ENCODE results near the gene BMP3.
A peak's percentile ranks its signal among the peaks of the same experiment; 100 is the strongest.
"Not testable (repeated sequence)": the region's sequence is repeated elsewhere in the genome, so short reads cannot be mapped to it uniquely, and the experiment has no call there.

Gene BMP3, protein sequence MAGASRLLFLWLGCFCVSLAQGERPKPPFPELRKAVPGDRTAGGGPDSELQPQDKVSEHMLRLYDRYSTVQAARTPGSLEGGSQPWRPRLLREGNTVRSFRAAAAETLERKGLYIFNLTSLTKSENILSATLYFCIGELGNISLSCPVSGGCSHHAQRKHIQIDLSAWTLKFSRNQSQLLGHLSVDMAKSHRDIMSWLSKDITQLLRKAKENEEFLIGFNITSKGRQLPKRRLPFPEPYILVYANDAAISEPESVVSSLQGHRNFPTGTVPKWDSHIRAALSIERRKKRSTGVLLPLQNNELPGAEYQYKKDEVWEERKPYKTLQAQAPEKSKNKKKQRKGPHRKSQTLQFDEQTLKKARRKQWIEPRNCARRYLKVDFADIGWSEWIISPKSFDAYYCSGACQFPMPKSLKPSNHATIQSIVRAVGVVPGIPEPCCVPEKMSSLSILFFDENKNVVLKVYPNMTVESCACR

DNA sequence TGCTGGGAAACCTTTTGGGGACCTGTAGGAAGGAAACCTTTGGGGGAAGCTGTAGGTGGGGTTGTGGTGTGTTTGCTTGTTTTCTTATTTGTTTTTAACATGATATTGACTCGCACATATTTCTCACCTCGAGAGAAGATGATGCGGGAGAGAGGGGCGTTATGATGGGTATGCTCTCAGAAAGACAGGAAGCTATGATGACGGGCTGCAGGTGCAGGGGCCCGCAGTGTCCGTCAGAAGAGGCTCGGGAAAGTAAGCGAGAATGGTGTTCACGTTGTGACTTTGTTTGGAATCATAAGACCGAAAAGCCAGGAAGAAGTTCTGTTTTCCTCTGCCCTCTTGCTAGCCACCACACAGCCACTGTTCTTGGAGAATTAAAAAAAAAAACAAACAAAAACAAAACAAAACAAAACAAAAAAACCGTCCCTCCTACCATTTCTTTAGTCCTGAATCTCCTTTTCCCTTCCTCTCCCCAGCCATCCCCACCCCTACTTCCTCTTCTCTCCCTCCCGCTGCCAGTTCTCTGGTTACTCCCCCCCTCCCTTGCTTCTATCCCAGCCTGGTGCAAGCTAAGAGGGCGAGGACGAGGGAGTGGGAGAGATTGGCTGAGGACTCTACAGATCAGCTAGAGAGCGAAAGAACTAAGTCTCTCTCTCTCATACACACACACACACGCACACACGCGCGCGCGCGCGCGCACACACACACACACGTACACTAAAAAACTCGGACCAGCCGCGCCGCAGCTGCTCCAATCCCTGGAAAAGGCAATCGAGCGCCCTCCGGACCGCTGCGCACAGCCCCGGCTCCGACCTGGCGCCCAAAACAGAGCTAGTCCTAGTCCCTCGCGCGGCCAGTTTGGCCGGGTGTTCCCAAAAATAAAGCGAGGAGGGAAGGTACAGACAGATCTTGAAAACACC lies at the start of gene BMP3:
Gene BMP3, plus strand, starts transcription at position 648 of the 920 bp plus-strand sequence. CDS start 577 bp downstream, outside the sequence.
- DNase-seq = peak in 1 of 2 experiments; percentile 7

DNA sequence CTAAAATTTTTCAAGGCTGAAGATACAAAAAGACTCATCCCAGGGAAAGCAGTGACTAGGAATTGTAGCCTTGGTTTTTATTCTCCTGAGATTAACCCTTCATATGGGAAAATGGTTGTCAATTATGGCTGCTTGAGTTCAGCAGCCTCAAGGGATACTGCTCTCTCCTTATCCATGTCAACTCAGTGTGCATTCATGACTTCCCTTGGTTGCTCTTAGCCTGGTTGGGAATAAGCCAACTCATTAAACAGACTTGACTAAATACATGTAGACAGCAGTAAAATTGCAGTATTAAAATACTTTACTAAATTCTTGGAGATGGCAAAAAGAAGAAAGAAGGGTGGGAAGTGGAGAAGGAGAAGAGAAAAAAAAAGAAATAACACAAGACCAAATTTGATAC lies 44.5 kb upstream of the BMP3 start:
- DNase-seq = no peak

DNA sequence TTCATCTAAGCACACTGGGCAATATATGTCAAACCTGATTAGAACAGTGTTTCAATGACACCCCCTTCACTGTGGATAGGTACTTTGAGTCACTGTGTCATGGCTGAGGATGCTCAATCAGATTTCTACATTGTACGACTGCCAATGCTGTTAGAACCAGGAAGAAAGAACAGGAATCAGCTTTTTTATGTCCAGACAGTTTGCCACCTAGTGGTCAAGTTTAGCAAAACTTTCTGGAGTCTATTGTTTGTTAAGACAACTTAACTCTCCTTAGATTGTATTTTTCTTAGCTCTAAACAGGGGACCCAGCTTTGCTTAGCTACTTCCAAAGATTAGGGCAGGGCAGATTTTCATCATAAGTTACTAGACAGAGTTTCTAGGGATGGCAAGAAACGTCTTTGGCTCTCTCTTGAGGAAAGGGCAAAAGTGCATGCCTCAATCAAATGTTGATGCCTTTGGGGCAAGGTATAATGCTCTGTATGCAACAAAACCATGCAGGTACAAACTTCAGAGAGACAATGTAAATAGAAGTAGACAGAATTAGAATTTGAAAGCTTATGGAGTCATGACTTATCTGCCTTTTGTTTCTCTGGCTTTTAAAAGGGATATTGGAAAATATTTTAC lies 40.5 kb upstream of the BMP3 start:
- peak in 1 of 2 experiments; percentile 1 for DNase-seq

DNA sequence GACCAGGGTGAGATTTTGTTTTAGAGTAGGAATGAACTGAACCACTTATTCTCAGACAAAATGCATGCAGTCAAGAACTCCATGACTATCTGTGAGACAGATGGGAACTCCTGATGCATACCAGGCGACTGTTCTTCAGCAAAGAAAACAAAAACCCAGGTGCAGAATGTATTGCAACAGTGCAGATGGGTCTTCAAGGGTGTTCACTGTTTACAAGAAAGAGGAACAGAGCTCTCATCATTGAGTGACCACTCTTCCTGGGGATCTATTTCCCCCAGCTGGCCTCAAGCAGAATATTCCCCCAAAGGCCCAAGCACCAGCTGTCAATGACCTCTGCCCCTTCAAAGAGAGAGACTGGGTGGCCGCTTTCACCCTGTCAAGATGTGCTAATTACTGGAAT lies 39.7 kb upstream of the BMP3 start:
- no peak for DNase-seq

DNA sequence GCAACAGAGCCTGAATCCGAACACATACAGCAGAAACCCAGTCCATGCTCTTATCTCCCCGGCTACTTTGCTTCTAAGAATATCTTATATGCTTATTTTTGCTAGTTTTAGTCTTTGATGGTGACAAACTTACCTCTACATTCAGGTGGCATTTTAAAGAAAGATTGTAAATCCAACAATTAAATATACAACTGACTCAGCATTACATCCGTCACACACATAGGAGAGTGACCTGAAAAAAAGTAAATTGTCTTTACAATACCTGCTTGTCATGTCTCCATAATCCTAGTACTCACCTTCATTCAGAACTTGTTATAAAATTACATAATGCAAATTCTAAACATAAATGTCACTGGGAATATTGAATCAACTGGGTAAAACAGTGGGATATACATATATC lies 30.6 kb upstream of the BMP3 start:
- DNase-seq = no peak

DNA sequence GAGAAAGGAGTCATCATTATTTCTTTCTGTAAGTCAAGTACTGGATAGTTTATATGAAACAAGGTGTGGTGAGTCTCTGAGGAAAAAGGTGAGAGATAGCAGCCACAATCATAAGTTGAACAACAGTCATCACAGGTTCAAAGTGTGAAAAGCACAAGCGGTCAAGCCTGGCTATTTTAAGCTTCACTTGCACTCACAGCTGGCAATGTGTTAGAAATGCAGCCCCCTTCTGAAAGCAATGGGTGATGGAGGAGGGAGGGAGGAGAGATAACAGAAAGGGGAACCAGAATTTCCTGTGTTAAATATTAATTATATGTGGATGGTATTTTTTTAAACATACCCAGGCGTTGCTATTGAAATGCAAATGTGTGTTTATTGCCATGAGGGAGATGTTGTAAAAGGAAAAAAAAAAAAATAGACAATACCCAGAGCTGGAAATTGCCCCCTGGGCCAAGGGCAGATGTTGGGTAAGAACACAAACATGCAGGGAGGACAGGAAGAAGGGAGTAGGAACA lies 26.9 kb upstream of the BMP3 start:
- DNase-seq = no peak

DNA sequence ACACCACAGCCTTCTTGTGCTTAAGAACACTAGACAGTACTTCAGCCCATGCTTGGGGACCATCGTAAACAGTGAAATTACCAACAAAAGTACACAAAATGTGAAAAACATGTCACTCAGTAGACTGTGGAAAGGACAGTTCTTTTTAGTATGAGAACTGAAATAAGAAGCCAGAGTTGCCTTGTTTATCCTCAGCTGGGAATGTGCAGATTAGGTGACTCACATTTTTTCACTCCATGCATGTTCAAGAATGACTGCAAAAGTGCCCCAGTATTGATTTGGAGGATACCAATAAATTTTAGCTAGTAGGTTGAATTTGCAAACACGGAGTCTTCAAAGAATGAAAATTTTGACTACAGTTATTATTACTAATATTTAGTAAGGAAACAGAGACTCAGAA lies 23.1 kb upstream of the BMP3 start:
- DNase-seq = no peak

DNA sequence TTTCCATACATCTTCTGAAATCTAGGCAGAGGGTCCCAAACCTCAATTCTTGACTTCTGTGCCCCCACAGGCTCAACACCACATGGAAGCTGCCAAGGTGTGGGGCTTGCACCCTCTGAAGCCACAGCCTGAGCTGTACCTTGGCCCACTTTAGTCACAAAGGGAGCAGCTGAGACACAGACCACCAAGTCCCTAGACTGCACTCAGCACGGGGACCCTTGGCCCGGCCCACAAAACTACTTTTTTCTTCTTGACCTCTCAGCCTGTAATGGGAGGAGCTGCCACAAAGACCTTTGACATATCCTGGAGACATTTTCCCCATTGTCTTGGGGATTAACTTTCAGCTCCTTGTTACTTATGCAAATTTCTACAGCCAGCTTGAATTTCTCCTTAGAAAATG lies 13.9 kb upstream of the BMP3 start:
- DNase-seq = not testable (repeated sequence)

DNA sequence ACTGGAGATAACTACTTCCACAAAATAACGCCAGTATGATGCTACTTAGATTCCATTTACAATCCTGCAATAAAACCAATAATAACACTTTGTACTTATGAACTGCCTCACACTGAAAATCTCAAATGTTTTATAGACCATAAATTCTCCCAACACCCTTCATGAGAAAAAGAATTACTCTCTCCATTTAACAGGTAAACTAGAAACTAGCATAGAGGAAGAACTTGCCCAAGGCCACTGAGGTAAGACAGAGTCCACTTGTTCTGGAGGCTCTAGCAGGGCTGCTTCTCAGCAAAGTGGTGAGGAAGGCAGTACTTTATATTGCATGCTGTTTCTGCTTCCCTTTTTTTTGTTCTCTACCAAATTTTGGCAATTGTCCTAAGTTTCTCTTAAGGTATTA lies 11.5 kb upstream of the BMP3 start:
- no peak for DNase-seq

DNA sequence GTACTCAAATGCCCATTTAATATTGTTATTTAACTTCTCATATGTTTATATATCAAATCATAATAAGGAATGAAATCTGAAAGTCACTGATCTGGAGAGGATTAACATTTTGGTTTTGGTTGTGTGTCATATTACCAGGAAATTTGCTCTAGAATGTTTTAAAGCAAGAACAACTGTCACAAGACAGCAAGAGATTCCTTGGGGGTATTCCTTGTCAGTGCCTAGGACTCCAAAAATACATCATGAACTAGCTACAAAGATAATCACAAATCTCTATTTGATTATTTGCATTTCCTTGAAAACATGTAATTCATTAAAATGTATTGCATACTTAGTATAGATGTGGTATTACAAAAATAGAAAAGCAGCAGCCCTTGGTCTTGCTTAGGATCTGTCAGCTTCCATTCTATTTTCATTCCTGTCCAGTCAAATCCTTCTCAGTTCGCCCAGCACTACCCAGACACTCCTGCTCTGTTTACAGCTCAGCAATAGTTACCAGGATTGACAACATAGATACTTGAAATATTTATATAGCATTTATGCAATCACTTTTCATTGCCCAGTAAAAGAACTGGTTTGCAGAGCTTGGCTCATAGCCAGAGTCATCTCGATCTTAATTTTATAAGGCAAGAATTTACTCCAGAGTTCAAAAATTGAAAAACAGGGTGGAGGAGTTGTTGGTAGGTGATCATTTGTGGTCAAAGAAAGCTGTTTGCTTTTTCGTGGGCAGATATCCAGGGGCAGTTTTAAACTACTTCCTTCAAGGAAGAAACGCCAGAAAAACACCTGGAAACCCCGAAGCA lies 9.2 kb upstream of the BMP3 start:
- DNase-seq = no peak

DNA sequence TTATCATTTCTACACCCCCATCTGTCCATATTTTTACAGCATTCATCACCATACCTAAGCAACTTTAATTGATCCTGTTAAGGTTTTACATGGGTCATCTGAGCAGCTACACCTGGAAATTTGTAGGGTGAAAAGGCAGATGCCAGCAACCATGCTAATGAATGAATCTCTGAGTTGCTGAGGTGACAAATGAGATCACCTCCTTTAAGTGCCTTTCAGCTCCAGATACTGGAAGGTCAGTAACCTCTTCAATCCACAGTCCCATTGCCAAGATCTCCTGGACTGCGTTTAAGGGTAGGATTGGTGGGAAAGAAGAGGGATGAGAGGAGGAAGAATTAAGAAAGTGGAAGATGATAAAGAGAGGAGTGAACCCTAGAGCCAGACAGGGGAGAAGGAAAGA lies 8.5 kb upstream of the BMP3 start:
- DNase-seq = no peak

DNA sequence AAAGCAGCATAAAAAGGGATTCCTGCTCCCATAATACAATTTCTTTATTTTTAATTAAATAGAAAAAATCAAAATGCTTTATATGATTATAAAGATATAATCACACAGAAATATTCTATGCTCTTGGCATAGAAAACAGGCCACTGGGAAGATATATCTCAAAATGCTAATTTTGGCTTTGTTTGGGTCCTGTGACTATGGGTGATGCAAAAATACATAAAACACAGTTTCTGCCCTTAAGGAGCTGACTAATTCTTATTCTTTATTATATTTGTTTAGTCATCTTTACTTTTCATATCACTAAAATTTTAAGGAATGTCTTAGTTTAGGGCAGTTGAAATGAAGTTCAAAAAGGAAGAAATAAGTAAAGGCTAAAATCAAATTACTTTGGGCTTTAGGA lies 7.0 kb upstream of the BMP3 start:
- no peak for DNase-seq

DNA sequence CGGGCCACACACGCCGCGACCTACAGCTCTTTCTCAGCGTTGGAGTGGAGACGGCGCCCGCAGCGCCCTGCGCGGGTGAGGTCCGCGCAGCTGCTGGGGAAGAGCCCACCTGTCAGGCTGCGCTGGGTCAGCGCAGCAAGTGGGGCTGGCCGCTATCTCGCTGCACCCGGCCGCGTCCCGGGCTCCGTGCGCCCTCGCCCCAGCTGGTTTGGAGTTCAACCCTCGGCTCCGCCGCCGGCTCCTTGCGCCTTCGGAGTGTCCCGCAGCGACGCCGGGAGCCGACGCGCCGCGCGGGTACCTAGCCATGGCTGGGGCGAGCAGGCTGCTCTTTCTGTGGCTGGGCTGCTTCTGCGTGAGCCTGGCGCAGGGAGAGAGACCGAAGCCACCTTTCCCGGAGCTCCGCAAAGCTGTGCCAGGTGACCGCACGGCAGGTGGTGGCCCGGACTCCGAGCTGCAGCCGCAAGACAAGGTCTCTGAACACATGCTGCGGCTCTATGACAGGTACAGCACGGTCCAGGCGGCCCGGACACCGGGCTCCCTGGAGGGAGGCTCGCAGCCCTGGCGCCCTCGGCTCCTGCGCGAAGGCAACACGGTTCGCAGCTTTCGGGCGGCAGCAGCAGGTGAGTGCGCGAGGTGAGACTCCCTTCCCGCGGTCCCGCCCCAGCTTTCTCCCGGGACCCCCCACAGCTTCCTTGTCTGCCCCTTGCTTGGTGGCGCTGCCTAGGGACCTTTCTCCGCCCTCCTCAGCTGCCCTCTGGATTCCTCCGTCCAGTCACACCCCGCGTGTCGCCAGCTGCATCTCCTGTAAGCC lies 678 bp downstream of the BMP3 start:
- DNase-seq = peak in 1 of 2 experiments; percentile 4

DNA sequence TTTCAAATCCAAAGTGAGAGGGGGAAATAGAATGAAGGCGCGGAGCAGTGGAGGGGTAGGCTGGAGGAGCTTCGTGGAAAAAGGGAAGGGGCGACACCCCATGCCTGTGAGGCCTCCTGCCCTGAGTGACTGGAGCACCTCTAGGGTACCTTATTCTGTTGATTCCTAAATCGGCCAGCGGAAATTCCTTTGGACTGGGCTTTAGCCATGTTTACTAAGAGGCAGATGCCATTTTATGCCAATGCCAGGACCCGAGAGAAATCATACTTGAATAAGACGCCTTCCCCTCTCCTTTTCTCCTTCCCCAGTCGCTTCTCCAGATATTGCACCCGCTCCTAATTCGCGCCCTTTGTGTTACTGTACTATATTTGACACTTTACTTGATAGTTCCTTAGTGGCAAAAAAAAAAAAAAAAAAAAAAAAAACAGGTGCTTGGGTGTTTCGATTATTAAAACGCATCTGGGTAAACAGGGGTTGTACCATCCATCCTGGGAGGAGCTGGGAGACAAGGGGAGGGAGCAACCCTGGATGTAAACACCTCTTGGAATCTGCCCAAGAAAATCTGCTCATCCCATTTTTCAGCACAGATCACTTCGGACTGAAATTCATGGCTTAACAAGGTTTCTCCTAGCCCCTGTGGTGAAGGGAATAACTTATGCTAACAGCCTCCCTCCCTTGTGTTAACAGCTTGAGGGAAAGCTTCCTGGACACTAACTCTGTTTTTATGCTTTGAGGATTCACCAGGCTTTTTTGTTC lies 1.5 kb downstream of the BMP3 start:
- no peak for DNase-seq

DNA sequence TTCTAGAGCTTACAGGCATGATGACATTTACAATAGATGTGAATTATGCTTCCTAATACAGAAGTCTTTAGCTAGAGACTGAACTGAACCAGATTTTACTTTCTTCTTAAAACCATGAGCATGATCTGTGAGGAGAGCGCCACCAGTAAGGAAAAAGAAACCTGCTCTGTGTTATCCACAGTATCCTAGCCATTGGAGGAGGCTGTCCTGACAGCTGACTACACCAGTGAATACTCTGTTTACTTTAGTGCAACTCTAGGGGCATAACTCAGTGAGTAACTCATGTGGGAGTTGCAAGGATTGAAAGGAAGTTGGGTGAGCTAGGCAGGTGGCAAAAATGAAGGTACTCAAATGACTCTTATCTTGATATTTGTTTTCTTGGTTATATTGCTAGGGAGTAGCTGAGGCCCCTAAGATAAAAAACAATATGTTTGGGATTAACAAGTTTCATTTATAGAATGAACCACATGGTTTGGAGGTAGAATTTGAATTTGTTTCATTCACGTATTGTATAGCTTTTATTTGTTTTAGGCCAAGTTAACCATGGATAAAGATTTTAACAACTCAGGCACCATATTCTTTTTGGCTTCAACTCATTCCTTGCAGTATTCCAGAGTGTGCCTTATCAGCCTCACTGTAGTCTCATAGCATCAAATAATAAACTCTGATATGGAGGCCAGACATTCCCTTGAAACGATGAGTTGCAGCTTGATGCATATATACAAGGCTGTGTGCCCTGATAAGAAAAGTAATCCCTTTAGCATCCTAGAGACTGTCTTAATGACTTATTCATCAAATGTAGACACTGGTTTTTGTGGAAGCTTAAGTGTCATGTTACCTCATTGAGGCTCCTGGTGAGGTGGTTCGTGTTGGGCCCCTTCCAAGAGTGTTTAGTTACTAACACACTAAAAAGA lies 2.5 kb downstream of the BMP3 start:
- DNase-seq = no peak

DNA sequence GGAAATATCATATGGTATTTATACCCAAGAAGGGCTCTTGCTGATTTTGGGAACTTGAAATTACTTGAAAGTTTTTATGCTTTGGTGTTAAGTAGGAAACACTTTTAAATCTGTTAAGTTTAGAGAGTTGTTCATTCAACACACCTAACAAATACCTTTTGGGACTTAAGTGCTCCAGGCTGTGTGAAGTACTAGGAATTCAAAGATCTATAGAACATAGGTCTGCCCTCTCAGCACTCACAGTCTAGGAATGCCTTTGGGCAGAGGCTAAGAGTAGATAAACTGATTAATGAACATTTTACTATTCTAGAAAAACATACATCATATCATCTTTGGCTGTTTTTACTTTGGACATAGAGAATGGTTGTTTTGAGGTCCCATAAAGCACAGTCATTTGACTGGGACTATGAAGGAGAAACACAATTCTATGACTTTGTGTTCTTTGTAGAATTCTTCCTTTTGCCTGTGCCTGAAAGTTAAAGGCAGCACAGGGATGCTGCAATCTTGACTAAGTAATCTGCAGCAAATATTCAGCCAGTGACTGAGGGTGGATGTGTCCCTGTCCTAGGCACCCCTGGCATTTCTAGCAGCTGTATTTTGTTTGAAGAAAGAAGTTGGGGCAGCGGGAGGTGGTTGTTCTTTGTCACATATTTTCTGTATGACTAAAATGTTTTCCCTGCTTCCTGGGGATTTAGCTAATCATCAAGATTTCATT lies 8.3 kb downstream of the BMP3 start:
- DNase-seq = no peak

DNA sequence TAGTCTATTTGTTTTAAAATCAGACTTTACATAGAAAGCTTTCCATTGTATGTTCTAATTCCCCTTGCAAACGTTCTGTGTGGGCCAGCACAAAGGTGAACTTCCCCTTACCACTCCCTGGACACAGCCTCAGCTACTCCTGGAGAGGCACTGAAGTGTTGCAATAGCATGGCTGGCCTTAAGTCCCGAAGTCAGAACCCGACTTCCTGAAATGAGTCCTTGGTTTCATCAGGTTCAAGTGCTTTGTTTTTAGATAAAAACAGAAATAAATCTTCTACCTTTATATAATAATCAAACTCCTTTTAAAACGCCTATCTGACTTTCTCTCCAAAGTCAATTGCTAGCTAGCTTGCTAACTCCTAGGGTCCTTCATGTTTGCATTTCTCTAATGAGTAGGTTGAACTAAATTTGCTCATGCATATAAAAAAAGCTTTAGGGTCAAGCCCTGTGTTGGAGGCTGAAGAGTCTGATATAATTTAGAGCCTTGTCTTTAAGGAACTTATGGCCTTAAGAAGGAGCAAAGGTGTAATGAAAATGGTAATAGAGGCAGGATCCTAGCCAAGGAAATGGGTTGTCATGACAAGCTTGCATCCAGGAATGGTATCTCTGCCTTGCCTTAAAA lies 9.0 kb downstream of the BMP3 start:
- no peak for DNase-seq

DNA sequence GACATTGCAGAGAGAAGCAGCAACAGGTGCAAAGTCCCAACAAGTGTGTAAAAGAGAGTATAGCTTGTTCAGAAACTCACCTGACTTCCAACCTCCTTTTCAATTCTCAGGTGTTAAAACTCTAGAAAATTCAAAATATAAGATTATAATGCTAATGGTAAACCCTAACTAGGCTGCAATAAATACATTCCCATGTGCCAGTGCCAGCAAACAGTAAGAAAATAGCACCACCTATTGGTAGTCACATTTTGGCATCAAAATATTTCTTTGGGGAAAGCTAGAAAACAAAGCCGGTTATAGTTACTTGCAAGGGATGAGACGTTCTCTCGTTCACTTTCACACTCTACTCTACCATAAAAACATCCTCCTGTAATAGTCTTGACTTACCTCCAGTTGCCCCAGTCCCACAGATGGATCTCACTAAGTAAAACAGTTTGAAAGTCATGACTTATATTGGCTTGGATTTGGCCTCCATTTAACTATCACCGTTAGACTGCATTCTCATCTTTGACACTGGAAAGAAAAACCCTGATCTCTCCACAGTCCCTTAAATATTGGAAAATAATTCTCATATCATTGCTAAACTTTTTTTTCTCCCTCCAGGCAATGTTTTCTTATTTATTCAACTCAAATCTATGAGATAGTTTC lies 9.6 kb downstream of the BMP3 start:
- no peak for DNase-seq

All from activated CD4-positive, alpha-beta T cell treated with anti-CD3 and anti-CD28 coated beads, Interleukin-2, amount 50 U/mL, for 48 hours (primary cell).